Lower lobe of right lung (tissue), 2 donors: ENCODE results near the gene STK40. TPM values are rescaled to one million over a fixed set of nuclear protein-coding genes. Genes with fewer than 3 reads are reported as not detected.

Experiments
- ATAC-seq, 2 donors: fragments of 200-7000 bp; cut with Tn5 transposase; one replicate each; pipeline ENCODE4 v1.9.1; 2020 to 2022; ENCODE audit warnings: mild to moderate bottlenecking in 2 of 2, moderate library complexity in 2 of 2
- DNase-seq: peaks from one replicate; pipeline ENCODE4 v3.0.0-alpha.2; 2020
- H3K27ac ChIP-seq: fragments of 200-600 bp; one replicate; pipeline ENCODE4 v1.8.0; 2022
- H3K27me3 ChIP-seq: fragments of 200-600 bp; one replicate; pipeline ENCODE4 v1.8.0; 2022; ENCODE audit warnings: low read depth
- H3K36me3 ChIP-seq: fragments of 200-600 bp; one replicate; pipeline ENCODE4 v1.8.0; 2022; ENCODE audit warnings: mild to moderate bottlenecking
- H3K4me1 ChIP-seq: fragments of 200-600 bp; one replicate; pipeline ENCODE4 v1.8.0; 2022
- H3K4me3 ChIP-seq: fragments of 200-600 bp; one replicate; pipeline ENCODE4 v1.8.0; 2022; ENCODE audit warnings: mild to moderate bottlenecking
- H3K9me3 ChIP-seq: fragments of 200-600 bp; one replicate; pipeline ENCODE4 v1.8.0; 2022
- intact Hi-C: fragments of 100-400 bp; cut with DNase I; formaldehyde crosslinking; loops from one replicate; pipeline ENCODE4 v1.11.0; 2022
- total RNA-seq: library from RNA; stranded (reverse); fragmentation: NEBNext Ultra II Directional; extraction: Animal tissue kit (Norgen Biotek cat#: 25700); gene quantifications from one replicate; pipeline ENCODE4 v1.2.1, GENCODE V29; 2021
- TF ChIP-seq, protein P1 (sequence below): fragments of 200-600 bp; IDR thresholded peaks from one replicate; pipeline ENCODE4 v1.8.0; 2022; ENCODE audit warnings: antibody characterized with exemption, mild to moderate bottlenecking
- donor health status: DM: no; HTN: yes; CAD: no; lungs with severe emphysema.

STK40 gene
- total RNA-seq, 1 donor from 2014 or later = 74.2 TPM

GRCh38 chr1:36391271-36391670 lies 5.5 kb upstream of the STK40 start:
- ATAC-seq = no peak
- peaks cover 38% of the 10 kb centered on the region for H3K4me1 ChIP-seq
- no peaks in the 10 kb centered on the region for H3K9me3 ChIP-seq
- DNase-seq = no peak
- peaks cover 47% of the 10 kb centered on the region for H3K36me3 ChIP-seq
- intact Hi-C loops = no loop called here
- TF ChIP-seq, protein P1, sequence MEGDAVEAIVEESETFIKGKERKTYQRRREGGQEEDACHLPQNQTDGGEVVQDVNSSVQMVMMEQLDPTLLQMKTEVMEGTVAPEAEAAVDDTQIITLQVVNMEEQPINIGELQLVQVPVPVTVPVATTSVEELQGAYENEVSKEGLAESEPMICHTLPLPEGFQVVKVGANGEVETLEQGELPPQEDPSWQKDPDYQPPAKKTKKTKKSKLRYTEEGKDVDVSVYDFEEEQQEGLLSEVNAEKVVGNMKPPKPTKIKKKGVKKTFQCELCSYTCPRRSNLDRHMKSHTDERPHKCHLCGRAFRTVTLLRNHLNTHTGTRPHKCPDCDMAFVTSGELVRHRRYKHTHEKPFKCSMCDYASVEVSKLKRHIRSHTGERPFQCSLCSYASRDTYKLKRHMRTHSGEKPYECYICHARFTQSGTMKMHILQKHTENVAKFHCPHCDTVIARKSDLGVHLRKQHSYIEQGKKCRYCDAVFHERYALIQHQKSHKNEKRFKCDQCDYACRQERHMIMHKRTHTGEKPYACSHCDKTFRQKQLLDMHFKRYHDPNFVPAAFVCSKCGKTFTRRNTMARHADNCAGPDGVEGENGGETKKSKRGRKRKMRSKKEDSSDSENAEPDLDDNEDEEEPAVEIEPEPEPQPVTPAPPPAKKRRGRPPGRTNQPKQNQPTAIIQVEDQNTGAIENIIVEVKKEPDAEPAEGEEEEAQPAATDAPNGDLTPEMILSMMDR = no peak
- no peak overlapping the region for H3K4me3 ChIP-seq
- no peaks in the 10 kb centered on the region for H3K27me3 ChIP-seq
- no peak overlapping the region for H3K27ac ChIP-seq

DNA sequence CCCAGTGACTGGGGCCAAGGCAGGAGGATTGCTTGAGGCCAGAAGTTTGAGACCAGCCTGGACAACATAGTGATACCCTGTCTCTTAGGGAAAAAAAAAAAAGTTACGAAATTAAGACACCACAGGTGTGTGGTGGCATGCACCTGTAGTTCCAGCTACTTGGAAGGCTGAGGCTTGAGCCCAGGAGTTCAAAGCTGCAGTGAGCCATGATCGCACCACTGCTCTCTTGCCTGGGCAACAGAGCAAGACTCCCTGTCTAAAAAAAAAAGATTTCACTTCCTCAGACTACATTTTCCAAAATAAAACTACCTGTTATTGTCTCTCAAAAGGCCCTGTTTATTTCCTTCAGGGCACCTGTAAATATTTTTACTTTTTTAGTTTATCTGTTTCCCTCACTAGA lies 4.7 kb upstream of the STK40 start:
- H3K4me3 ChIP-seq = no peak overlapping the region
- peak overlapping the region; percentile 36 for H3K27ac ChIP-seq
- TF ChIP-seq, protein P1 = no peak
- no peaks in the 10 kb centered on the region for H3K27me3 ChIP-seq
- intact Hi-C loops = no loop called here
- H3K9me3 ChIP-seq = no peaks in the 10 kb centered on the region
- peaks cover 47% of the 10 kb centered on the region for H3K36me3 ChIP-seq
- no peak for ATAC-seq
- DNase-seq = no peak
- H3K4me1 ChIP-seq = peaks cover 36% of the 10 kb centered on the region

DNA sequence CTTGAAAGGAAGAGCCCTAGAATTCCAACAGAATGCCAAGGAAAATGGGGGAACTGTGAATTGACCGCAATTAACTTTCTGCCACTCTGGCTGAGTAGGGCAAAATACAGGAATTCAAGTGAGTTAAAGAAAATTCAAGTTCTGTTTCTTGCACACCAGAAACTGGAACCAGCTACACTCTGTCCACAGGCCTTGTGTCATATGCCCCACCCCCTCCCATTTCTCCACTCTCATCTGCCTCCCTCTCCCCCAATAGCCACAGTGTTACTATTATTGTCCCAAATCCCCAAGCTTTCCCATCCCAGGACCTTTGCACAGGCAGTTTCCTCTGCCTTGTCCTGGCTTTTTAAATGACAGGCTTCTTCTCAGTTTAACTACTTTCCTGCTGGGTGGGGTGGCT lies 4.3 kb upstream of the STK40 start:
- Histone ChIP-seq H3K4me1 (peaks cover 36% of the 10 kb centered on the region), H3K4me3 (no peak overlapping the region), H3K27me3 (no peaks in the 10 kb centered on the region), H3K27ac (peak overlapping the region; percentile 36), H3K9me3 (no peaks in the 10 kb centered on the region), H3K36me3 (peaks cover 47% of the 10 kb centered on the region)
- DNase-seq = no peak
- intact Hi-C loops = no loop called here
- ATAC-seq = no peak
- TF ChIP-seq, protein P1 = no peak

DNA sequence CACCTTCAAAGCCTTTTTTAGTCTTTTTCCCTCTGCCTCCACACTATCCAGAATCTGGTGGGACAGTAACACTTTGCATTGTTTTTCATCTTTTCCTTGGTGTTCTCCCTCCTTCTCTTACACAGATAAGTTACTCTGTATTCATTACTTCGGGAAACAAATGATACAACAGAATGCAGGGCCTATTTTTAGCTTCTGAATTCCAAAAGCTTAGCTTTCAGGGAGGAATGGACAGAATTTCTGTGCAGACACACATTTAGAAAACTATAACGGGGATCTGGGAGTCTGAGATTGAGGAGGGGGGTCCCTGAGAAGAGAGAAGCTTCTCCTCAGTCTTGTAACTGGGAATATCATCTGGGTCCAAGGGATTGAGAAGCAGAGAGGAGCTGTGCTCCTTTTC lies 3.5 kb upstream of the STK40 start:
- TF ChIP-seq, protein P1 = no peak
- intact Hi-C loops = no loop called here

GRCh38 chr1:36387141-36387949 lies 1.6 kb upstream of the STK40 start:
- intact Hi-C loops = no loop called here
- Histone ChIP-seq H3K27ac (peak overlapping the region; percentile 97), H3K27me3 (no peaks in the 10 kb centered on the region), H3K36me3 (peaks cover 31% of the 10 kb centered on the region), H3K9me3 (no peaks in the 10 kb centered on the region), H3K4me3 (peak overlapping the region; percentile 99), H3K4me1 (peaks cover 60% of the 10 kb centered on the region)
- DNase-seq = no peak
- TF ChIP-seq, protein P1 = no peak
- ATAC-seq = no peak

More for the DNA sequence above, 3.5 kb upstream of the STK40 start:
- Histone ChIP-seq H3K9me3 (no peaks in the 10 kb centered on the region), H3K36me3 (peaks cover 46% of the 10 kb centered on the region), H3K4me1 (peaks cover 41% of the 10 kb centered on the region), H3K4me3 (no peak overlapping the region), H3K27me3 (no peaks in the 10 kb centered on the region), H3K27ac (peak overlapping the region; percentile 36)
- DNase-seq = no peak
- ATAC-seq = no peak
